H1 (cell line): ENCODE data around the gene RTKN. TPM values are rescaled to one million over a fixed set of nuclear protein-coding genes. Genes with fewer than 3 reads are reported as not detected.

Experiments used
- CTCF ChIA-PET: fragments of 300-600 bp; sonication (Branson Sonifier 250); formaldehyde crosslinking; loops from one replicate; lab custom pipeline; 2021; ENCODE audit not compliant: partially characterized antibody; lab: Charles Lee
- POLR2A ChIA-PET: fragments of 300-600 bp; sonication (Branson Sonifier 250); formaldehyde crosslinking; loops from one replicate; lab custom pipeline; 2021; ENCODE audit warnings: inconsistent platforms; ENCODE audit not compliant: partially characterized antibody; lab: Charles Lee
- DNase-seq, 2 experiments: peaks; one replicate each; pipeline versions ENCODE4 v3.0.0 to v3.0.0-alpha.2; 2010 to 2022; ENCODE audit warnings: low spot score in 2 of 2, low read depth in 1 of 2, mixed read lengths in 1 of 2
- FAIRE-seq: peaks from 2 replicates; lab custom pipeline; 2011; peaks lifted over from hg19 to GRCh38; lab: Jason Lieb, UNC
- H2AFZ ChIP-seq: 2 replicates; pipeline ENCODE4 v1.8.1; 2012; ENCODE audit warnings: low read length, inconsistent platforms
- H2AK5ac ChIP-seq: 2 replicates; pipeline ENCODE4 v1.6.1; 2013; ENCODE audit warnings: low read depth, low read length
- H2BK120ac ChIP-seq: replicated peaks from 2 replicates; pipeline ENCODE3; 2013; ENCODE audit warnings: low read depth, low read length, inconsistent platforms
- H2BK12ac ChIP-seq: 2 replicates; pipeline ENCODE4 v1.6.1; 2013; ENCODE audit warnings: low read depth, low read length
- H2BK15ac ChIP-seq: 2 replicates; pipeline ENCODE4 v1.6.1; 2013; ENCODE audit warnings: low read length
- H2BK20ac ChIP-seq: 2 replicates; pipeline ENCODE4 v1.6.1; 2013; ENCODE audit warnings: low read length
- H2BK5ac ChIP-seq: 2 replicates; pipeline ENCODE4 v1.6.1; 2013; ENCODE audit warnings: low read depth, low read length
- H3K14ac ChIP-seq: 2 replicates; pipeline ENCODE4 v1.6.1; 2013; ENCODE audit warnings: inconsistent platforms; ENCODE audit not compliant: insufficient read length
- H3K18ac ChIP-seq: 2 replicates; pipeline ENCODE4 v1.6.1; 2013; ENCODE audit warnings: low read length; ENCODE audit errors: extremely low read depth
- H3K23ac ChIP-seq: 2 replicates; pipeline ENCODE4 v1.6.1; 2013; ENCODE audit warnings: inconsistent platforms; ENCODE audit not compliant: insufficient read length
- H3K23me2 ChIP-seq: 2 replicates; pipeline ENCODE4 v1.6.1; 2013; ENCODE audit warnings: low read depth, low read length
- H3K27ac ChIP-seq: 2 replicates; pipeline ENCODE4 v1.6.1; 2011; ENCODE audit warnings: low read depth, low read length, inconsistent platforms
- H3K27me3 ChIP-seq, 4 experiments: replicated peaks in 1 of 4; 1 replicate in 1 of 4; 2 replicates in 3 of 4; pipeline versions ENCODE4 v1.6.1 to v1.8.1; 2011 to 2013; ENCODE audit warnings: low read length in 3 of 4, mild to moderate bottlenecking in 3 of 4, inconsistent platforms in 2 of 4, mixed read lengths in 2 of 4, moderate library complexity in 1 of 4; ENCODE audit not compliant: control insufficient read depth in 3 of 4, insufficient read depth in 3 of 4; ENCODE audit errors: extremely low read depth in 1 of 4
- H3K36me3 ChIP-seq, 4 experiments: 2 replicates each; pipeline versions ENCODE4 v1.6.1 to v1.8.1; 2011 to 2013; ENCODE audit warnings: mild to moderate bottlenecking in 4 of 4, low read length in 3 of 4, moderate library complexity in 2 of 4, control low read depth in 1 of 4, inconsistent platforms in 1 of 4; ENCODE audit not compliant: insufficient read depth in 4 of 4, control insufficient read depth in 2 of 4
- H3K4ac ChIP-seq: replicated peaks from 2 replicates; pipeline ENCODE3; 2013; ENCODE audit warnings: low read length, low read depth, mixed read lengths, inconsistent platforms; ENCODE audit not compliant: insufficient read length
- H3K4me1 ChIP-seq, 4 experiments: replicated peaks in 1 of 4; 1 replicate in 1 of 4; 2 replicates in 3 of 4; pipeline versions ENCODE4 v1.6.1 to v1.8.1; 2011 to 2013; ENCODE audit warnings: low read length in 3 of 4, inconsistent platforms in 2 of 4, mixed read lengths in 1 of 4; ENCODE audit not compliant: insufficient read depth in 4 of 4, control insufficient read depth in 3 of 4
- H3K4me2 ChIP-seq, 2 experiments: 2 replicates each; pipeline versions ENCODE4 v1.6.1 to v1.8.1; 2011 to 2013; ENCODE audit warnings: low read depth in 2 of 2, low read length in 2 of 2, control low read depth in 1 of 2, inconsistent platforms in 1 of 2, mild to moderate bottlenecking in 1 of 2; ENCODE audit not compliant: insufficient read depth in 1 of 2
- H3K4me3 ChIP-seq, 4 experiments: fragments of 200-600, 300-600 bp in 1 of 4; sonication (generic), shearing (Covaris generic), sonication (Bioruptor Twin) in 1 of 4; 2 replicates each; pipeline versions ENCODE4 v1.5.1 to v1.8.1; 2011 to 2016; ENCODE audit warnings: low read length in 4 of 4, low read depth in 3 of 4, control low read depth in 2 of 4, inconsistent platforms in 2 of 4, mild to moderate bottlenecking in 2 of 4, mixed read lengths in 1 of 4, moderate library complexity in 1 of 4; ENCODE audit not compliant: insufficient read depth in 2 of 4; ENCODE audit errors: extremely low read depth in 1 of 4
- H3K56ac ChIP-seq: replicated peaks from 2 replicates; pipeline ENCODE3; 2013; ENCODE audit warnings: low read depth, mild to moderate bottlenecking, mixed read lengths, low read length, inconsistent platforms; ENCODE audit not compliant: insufficient read length
- H3K79me1 ChIP-seq: 2 replicates; pipeline ENCODE4 v1.6.1; 2013; ENCODE audit warnings: low read depth, low read length, control low read depth
- H3K79me2 ChIP-seq, 2 experiments: 2 replicates each; pipeline versions ENCODE4 v1.6.1 to v1.8.1; 2012 to 2013; ENCODE audit warnings: low read length in 2 of 2, mild to moderate bottlenecking in 2 of 2, inconsistent platforms in 1 of 2; ENCODE audit not compliant: insufficient read depth in 2 of 2, control insufficient read depth in 1 of 2
- H3K9ac ChIP-seq, 4 experiments: replicated peaks in 1 of 4; 1 replicate in 1 of 4; 2 replicates in 3 of 4; pipeline versions ENCODE4 v1.6.1 to v1.8.1; 2011 to 2013; ENCODE audit warnings: low read depth in 3 of 4, low read length in 3 of 4, control low read depth in 2 of 4, mild to moderate bottlenecking in 2 of 4, moderate library complexity in 2 of 4, inconsistent platforms in 1 of 4; ENCODE audit errors: extremely low read depth in 1 of 4
- H3K9me3 ChIP-seq, 2 experiments: 2 replicates each; pipeline versions ENCODE4 v1.6.1 to v1.8.1; 2012 to 2013; ENCODE audit warnings: mild to moderate bottlenecking in 2 of 2, moderate library complexity in 2 of 2, control low read depth in 1 of 2, inconsistent platforms in 1 of 2, low read depth in 1 of 2, low read length in 1 of 2, mixed read lengths in 1 of 2; ENCODE audit not compliant: insufficient read depth in 2 of 2
- H4K20me1 ChIP-seq, 2 experiments: replicated peaks in 1 of 2; 2 replicates each; pipeline versions ENCODE3 to v1.8.1; 2011 to 2013; ENCODE audit warnings: inconsistent platforms in 2 of 2, low read length in 2 of 2, mild to moderate bottlenecking in 1 of 2; ENCODE audit not compliant: insufficient read depth in 2 of 2, control insufficient read depth in 1 of 2
- H4K5ac ChIP-seq: 2 replicates; pipeline ENCODE4 v1.6.1; 2013; ENCODE audit warnings: low read length, low read depth, mixed read lengths, inconsistent platforms; ENCODE audit not compliant: insufficient read length
- H4K8ac ChIP-seq: 2 replicates; pipeline ENCODE4 v1.8.0; 2013; ENCODE audit warnings: mild to moderate bottlenecking, moderate library complexity, low read length, inconsistent platforms; ENCODE audit not compliant: insufficient read depth; ENCODE audit errors: extremely low read depth
- H4K91ac ChIP-seq: replicated peaks from 2 replicates; pipeline ENCODE3; 2013; ENCODE audit warnings: low read length, mixed read lengths, inconsistent platforms; ENCODE audit not compliant: insufficient read length
- FOSL1 ChIP-seq: IDR thresholded peaks from 2 replicates; pipeline ENCODE4 v1.6.1; 2011; ENCODE audit warnings: mild to moderate bottlenecking, low read depth, low read length, moderate library complexity; ENCODE audit not compliant: insufficient read depth
- HDAC6 ChIP-seq: IDR thresholded peaks from one replicate; pipeline ENCODE4 v1.7.1; 2012; ENCODE audit warnings: low read depth, mild to moderate bottlenecking, inconsistent platforms, low read length, moderate library complexity
- RXRA ChIP-seq: IDR thresholded peaks from 2 replicates; pipeline ENCODE4 v1.6.1; 2011; ENCODE audit warnings: low read depth, mild to moderate bottlenecking, low read length, moderate library complexity; ENCODE audit not compliant: insufficient read depth
- SIRT6 ChIP-seq: IDR thresholded peaks from one replicate; pipeline ENCODE4 v1.7.1; 2012; ENCODE audit warnings: low read length, inconsistent platforms
- TBP ChIP-seq: IDR thresholded peaks from 2 replicates; pipeline ENCODE4 v1.6.1; 2011; ENCODE audit warnings: low read depth, low read length, improper control_type of control experiment
- WGBS, 2 experiments: shearing (Covaris generic) in 1 of 2; methylation state at CpG; one replicate each; pipeline versions ENCODE4 v1.1.6 to v1.1.7; 2013 to 2015; ENCODE audit warnings: low lambda C conversion rate in 2 of 2, mixed read lengths in 2 of 2, inconsistent platforms in 1 of 2, low coverage in 1 of 2, missing lambda C conversion rate in 1 of 2; ENCODE audit not compliant: insufficient replicate concordance in 2 of 2, insufficient coverage in 1 of 2, insufficient read length in 1 of 2; ENCODE audit errors: extremely low coverage in 1 of 2, missing lambda C conversion rate in 1 of 2; 5-methylcytosine and 5-hydroxymethylcytosine counted together
- polyA plus RNA-seq, 7 experiments: library from polyadenylated mRNA; depleted of rRNA in 3 of 7; stranded (reverse) in 5 of 7; unstranded in 2 of 7; fragments of >200 nt in 5 of 7; fragments of 200-250 nt in 2 of 7; gene quantifications; 1 replicate in 5 of 7; 2 replicates in 1 of 7; 4 replicates in 1 of 7; pipeline versions ENCODE4 v1.2.1 to v1.2.3, GENCODE V29; 2011 to 2013; ENCODE audit warnings: missing spikeins in 2 of 7, mixed read lengths in 2 of 7
- total RNA-seq: library from RNA; stranded (reverse); fragmentation: NEBNext Ultra II Directional; extraction: Animal tissue kit (Norgen Biotek cat#: 25700); gene quantifications from 2 replicates; pipeline ENCODE4 v1.2.1, GENCODE V29; 2021

RTKN gene
- total and polyA plus RNA-seq, 2 of the 8 experiments (the other 6 are each of a cell fraction or from before 2014, with no cell fraction given): 40.2 to 54.1 TPM

- no peak overlapping the region for H3K14ac ChIP-seq
- H2BK15ac ChIP-seq: no peak overlapping the region
- no peak overlapping the region for H2AFZ ChIP-seq
- no peak overlapping the region for H3K56ac ChIP-seq
- H3K36me3 ChIP-seq: peaks cover 0 to 17% (median 7%) of the 10 kb centered on the region in 4 experiments; a peak in 6 of 8 replicates
- no peaks in the 10 kb centered on the region for H3K27me3 ChIP-seq
- H2BK12ac ChIP-seq: no peak overlapping the region
- DNase-seq: no peak
- no peak overlapping the region for H2BK20ac ChIP-seq
- TF ChIP-seq HDAC6: no peak
- TF ChIP-seq TBP: no peak
- TF ChIP-seq FOSL1: no peak
- no peak for TF ChIP-seq SIRT6
- no peak for TF ChIP-seq RXRA
- TF ChIP-seq, all 59 proteins: peak for 0
- Histone ChIP-seq H2BK5ac (no peak overlapping the region), H3K4ac (no peak overlapping the region), H4K91ac (no peak overlapping the region), H3K9ac (no peak overlapping the region), H3K27ac (no peak overlapping the region), H3K4me3 (no peak overlapping the region), H4K5ac (no peak overlapping the region), H3K4me2 (no peak overlapping the region; a peak in 1 of 4 replicates), H4K8ac (no peak overlapping the region), H3K23me2 (no peaks in the 10 kb centered on the region), H4K20me1 (peaks cover 12 to 21% of the 10 kb centered on the region in 2 experiments), H3K23ac (no peak overlapping the region), H3K18ac (no peak overlapping the region), H2BK120ac (no peak overlapping the region), H3K79me1 (peaks cover 30% of the 10 kb centered on the region), H3K79me2 (peaks cover 4 to 65% of the 10 kb centered on the region in 2 experiments), H3K4me1 (peaks cover 0 to 9% (median 7%) of the 10 kb centered on the region in 4 experiments; a peak in 6 of 7 replicates), H2AK5ac (no peak overlapping the region), H3K9me3 (no peaks in the 10 kb centered on the region)
- POLR2A ChIA-PET: interaction anchor here (2.2 kb wide), 1 partner anchor 10 kb away, joined by 14 read pairs; no protein-coding TSS in a partner anchor
- CTCF ChIA-PET: interaction anchor here (0.6 to 1.9 kb wide), 9 partner anchors 10 to 1640 kb away, joined by 3 to 13 read pairs (median 3); no protein-coding TSS in a partner anchor
- no peak for FAIRE-seq
- 87% methylated on average over 3 of the region's 3 CpGs; no CpG with 5 or more reads in 1 of the 2 experiments for WGBS, 2 experiments
Observed at GRCh38 chr2:74381751-74382150, 60.0 kb downstream of the RTKN start.
